Measurements from ENCODE around the gene PRODH. TPM values are rescaled to one million over a fixed set of nuclear protein-coding genes. Genes with fewer than 3 reads are reported as not detected.
"Not testable (repeated sequence)": the region's sequence is repeated elsewhere in the genome, so short reads cannot be mapped to it uniquely, and the experiment has no call there.

PRODH gene
- total and polyA plus RNA-seq, 2 donors (not counting 3 experiments of a cell fraction or from before 2014, with no cell fraction given) = not detected

DNA sequence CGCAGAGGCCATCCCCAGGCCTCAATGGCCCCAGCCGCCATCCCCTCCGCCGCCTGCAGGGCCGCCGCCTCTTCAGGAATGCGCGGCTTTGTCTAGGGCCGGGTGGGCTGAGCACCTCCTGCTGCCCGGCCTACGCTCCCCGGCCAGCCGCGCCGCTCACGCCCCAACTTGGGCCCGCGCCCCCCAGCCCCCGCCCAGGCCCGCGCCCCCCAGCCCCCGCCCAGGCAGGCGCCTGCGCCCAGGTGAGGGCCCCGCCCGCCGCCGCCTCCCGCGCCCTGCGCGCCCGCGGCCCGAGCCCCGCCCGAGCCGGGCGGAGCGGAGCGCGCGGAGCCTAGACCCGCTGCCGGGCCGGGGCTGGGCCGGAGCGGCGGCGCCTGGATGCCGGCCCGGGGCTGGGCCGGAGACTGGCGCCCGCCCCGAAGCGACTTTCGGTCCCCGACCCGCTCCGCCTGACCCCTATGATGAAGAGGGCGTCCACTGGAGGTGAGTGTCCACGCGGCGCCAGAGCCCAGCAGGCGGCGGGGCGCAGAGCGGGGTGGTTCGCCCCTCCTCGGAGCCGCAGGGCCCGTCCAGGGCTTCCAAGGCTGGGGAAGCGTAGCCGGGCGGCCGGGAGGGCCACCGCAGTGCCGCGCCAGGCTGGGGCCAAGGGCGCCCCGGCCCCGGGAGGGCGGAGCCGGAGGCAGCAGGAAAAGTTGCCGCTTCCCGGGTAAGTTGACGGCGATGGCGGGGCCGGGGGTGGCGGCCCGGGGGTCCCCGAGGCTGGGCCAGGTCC is 34.3 kb upstream of the PRODH start:
- Histone ChIP-seq H3K79me2 (ENCODE audit: control insufficient read depth, insufficient read depth, low read length) (no peaks in the 10 kb centered on the region), H4K20me1 (replicated peaks; ENCODE audit: control insufficient read depth, extremely low read depth, insufficient read depth, low read length) (no peaks in the 10 kb centered on the region), H3K27me3 (ENCODE audit: control insufficient read depth in 2 of 2, insufficient read depth in 2 of 2, low read length in 2 of 2) (peaks cover 2 to 7% of the 10 kb centered on the region in 2 experiments), H2AFZ (ENCODE audit: low read depth, low read length) (peak overlapping the region; percentile 71), H3K9me1 (replicated peaks; ENCODE audit: control insufficient read depth, extremely low read depth, insufficient read depth, low read length) (no peaks in the 10 kb centered on the region), H3K4me1 (ENCODE audit: control insufficient read depth, extremely low read depth, insufficient read depth, low read length) (no peaks in the 10 kb centered on the region), H3K4me2 (ENCODE audit: insufficient read depth, low read length) (peak overlapping the region; percentile 55), H3K27ac (ENCODE audit: insufficient read depth, low read depth, low read length) (no peak overlapping the region), H3K4me3 (replicated peaks in 1 of 3; ENCODE audit: insufficient read depth in 1 of 3, low read depth in 1 of 3, low read length in 3 of 3) (peak overlapping the region; percentile 12 to 50 (median 32)), H3K36me3 (ENCODE audit: control insufficient read depth in 2 of 2, extremely low read depth in 1 of 2, insufficient read depth in 2 of 2, low read length in 2 of 2) (no peaks in the 10 kb centered on the region), H3K9ac (replicated peaks; ENCODE audit: extremely low read depth, insufficient read depth, low read length) (no peak overlapping the region), H3K9me3 (replicated peaks; ENCODE audit: control insufficient read depth, insufficient read depth, low read length) (no peaks in the 10 kb centered on the region)
- intact Hi-C loops (cut with micrococcal nuclease) = no loop called here
- DNase-seq (ENCODE audit: low read depth, low spot score) (no peak), FAIRE-seq (no peak)
- no TSS peak for BruUV-seq (replicated peaks)
- TF ChIP-seq, protein P1, sequence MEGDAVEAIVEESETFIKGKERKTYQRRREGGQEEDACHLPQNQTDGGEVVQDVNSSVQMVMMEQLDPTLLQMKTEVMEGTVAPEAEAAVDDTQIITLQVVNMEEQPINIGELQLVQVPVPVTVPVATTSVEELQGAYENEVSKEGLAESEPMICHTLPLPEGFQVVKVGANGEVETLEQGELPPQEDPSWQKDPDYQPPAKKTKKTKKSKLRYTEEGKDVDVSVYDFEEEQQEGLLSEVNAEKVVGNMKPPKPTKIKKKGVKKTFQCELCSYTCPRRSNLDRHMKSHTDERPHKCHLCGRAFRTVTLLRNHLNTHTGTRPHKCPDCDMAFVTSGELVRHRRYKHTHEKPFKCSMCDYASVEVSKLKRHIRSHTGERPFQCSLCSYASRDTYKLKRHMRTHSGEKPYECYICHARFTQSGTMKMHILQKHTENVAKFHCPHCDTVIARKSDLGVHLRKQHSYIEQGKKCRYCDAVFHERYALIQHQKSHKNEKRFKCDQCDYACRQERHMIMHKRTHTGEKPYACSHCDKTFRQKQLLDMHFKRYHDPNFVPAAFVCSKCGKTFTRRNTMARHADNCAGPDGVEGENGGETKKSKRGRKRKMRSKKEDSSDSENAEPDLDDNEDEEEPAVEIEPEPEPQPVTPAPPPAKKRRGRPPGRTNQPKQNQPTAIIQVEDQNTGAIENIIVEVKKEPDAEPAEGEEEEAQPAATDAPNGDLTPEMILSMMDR (IDR thresholded peaks at IDR 0.05; ENCODE audit: extremely low read depth in 1 of 2, insufficient read depth in 1 of 2, low read depth in 1 of 2, low read length in 2 of 2) = peak in 1 of 2 donors; percentile 17
- TF ChIP-seq GATA2 (IDR thresholded peaks at IDR 0.05; ENCODE audit: insufficient read depth, insufficient read length, low read depth, low read length) (no peak), EZH2 (IDR thresholded peaks at IDR 0.05; ENCODE audit: borderline replicate concordance, low read depth, low read length, severe bottlenecking) (peak; percentile 53)
- ChIA-PET CTCF (no interaction called here), POLR2A (no interaction called here)
- dilution Hi-C loops (cut with MboI; ENCODE audit: extremely low pct_ligation_motif_present, low sequenced_read_pairs) = no loop called here

DNA sequence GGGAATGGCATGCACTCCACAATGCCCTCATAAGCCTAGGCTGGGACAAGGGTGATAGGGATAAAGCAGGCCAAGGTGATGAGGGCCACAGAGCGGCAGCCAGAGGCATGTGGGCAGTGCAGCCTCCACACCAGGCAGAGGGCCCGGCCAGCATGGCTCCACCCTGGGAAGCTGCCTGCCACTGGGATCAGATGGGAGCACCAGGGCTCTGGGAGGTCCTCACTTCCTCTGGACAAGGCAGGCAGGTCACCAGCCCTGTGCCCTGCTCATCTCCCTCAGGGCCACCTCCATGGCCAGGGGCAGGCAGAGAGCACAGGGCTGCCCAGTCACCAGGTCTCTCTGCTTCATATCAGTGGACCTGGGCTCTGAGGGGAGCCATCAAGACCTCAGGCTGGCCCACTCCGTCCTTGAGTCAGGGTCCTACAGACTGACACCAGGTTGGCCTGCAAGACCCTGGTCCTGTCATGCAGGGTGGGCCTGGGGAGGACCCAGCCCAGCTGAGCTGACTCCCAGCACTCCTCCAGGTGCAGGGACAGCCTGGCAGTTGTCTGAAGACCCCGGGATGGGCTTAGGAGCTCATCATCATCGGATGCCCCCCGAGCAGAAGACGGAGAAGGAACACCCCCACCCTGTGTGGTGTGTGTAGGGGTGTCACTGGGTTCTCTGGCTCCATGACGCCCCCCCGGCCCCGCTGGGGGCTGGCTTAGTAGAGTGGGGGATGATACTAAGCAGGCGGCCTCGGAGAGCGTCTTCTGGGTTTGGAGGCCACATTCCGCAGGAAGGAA is 33.3 kb upstream of the PRODH start:
- H3K9ac ChIP-seq (replicated peaks; ENCODE audit: extremely low read depth, insufficient read depth, low read length); H4K20me1 ChIP-seq (replicated peaks; ENCODE audit: control insufficient read depth, extremely low read depth, insufficient read depth, low read length); H3K4me2 ChIP-seq (ENCODE audit: insufficient read depth, low read length); dilution Hi-C loops (cut with MboI; ENCODE audit: extremely low pct_ligation_motif_present, low sequenced_read_pairs); FAIRE-seq; H3K9me1 ChIP-seq (replicated peaks; ENCODE audit: control insufficient read depth, extremely low read depth, insufficient read depth, low read length); H2AFZ ChIP-seq (ENCODE audit: low read depth, low read length); CTCF ChIA-PET; DNase-seq (ENCODE audit: low read depth, low spot score); POLR2A ChIA-PET; BruUV-seq (replicated peaks); H3K36me3 ChIP-seq (ENCODE audit: control insufficient read depth in 2 of 2, extremely low read depth in 1 of 2, insufficient read depth in 2 of 2, low read length in 2 of 2); H3K27ac ChIP-seq (ENCODE audit: insufficient read depth, low read depth, low read length); H3K79me2 ChIP-seq (ENCODE audit: control insufficient read depth, insufficient read depth, low read length); H3K9me3 ChIP-seq (replicated peaks; ENCODE audit: control insufficient read depth, insufficient read depth, low read length); intact Hi-C loops (cut with micrococcal nuclease); H3K4me1 ChIP-seq (ENCODE audit: control insufficient read depth, extremely low read depth, insufficient read depth, low read length); H3K27me3 ChIP-seq (ENCODE audit: control insufficient read depth in 2 of 2, insufficient read depth in 2 of 2, low read length in 2 of 2); H3K4me3 ChIP-seq (replicated peaks in 1 of 3; ENCODE audit: insufficient read depth in 1 of 3, low read depth in 1 of 3, low read length in 3 of 3): not testable (repeated sequence)

Data from endothelial cell of umbilical vein (primary cell).